KMS-11 (cell line): ENCODE results near the gene STAMBP.

Experiments
- H2AFZ ChIP-seq: fragments of 200-600 bp; sonication (generic); 2 replicates; pipeline ENCODE4 v1.6.1; 2016; ENCODE audit warnings: antibody characterized with exemption, mixed run types, low read depth
- H3K27ac ChIP-seq: fragments of 200-600 bp; sonication (generic); 2 replicates; pipeline ENCODE4 v1.6.1; 2016; ENCODE audit warnings: mild to moderate bottlenecking, mixed run types
- H3K27me3 ChIP-seq: fragments of 200-600 bp; sonication (generic); 2 replicates; pipeline ENCODE4 v1.6.1; 2017; ENCODE audit warnings: mild to moderate bottlenecking, low read depth, mixed run types, moderate library complexity; ENCODE audit not compliant: insufficient read depth
- H3K36me3 ChIP-seq: fragments of 200-600 bp; sonication (generic); 2 replicates; pipeline ENCODE4 v1.6.1; 2017; ENCODE audit warnings: mild to moderate bottlenecking, mixed run types; ENCODE audit not compliant: insufficient read depth
- H3K4me1 ChIP-seq: fragments of 200-600 bp; sonication (generic); 2 replicates; pipeline ENCODE4 v1.6.1; 2016; ENCODE audit warnings: mild to moderate bottlenecking, low read depth, mixed run types; ENCODE audit not compliant: poor library complexity, severe bottlenecking
- H3K4me2 ChIP-seq: fragments of 200-600 bp; sonication (generic); 2 replicates; pipeline ENCODE4 v1.7.0; 2016; ENCODE audit warnings: mild to moderate bottlenecking, mixed run types
- H3K4me3 ChIP-seq: fragments of 200-600 bp; sonication (generic); IDR thresholded peaks from 2 replicates; pipeline ENCODE4 v1.6.1; 2017; ENCODE audit warnings: low read depth, low read length, mixed read lengths; ENCODE audit not compliant: insufficient read depth
- H3K79me2 ChIP-seq: fragments of 200-600 bp; sonication (generic); 2 replicates; pipeline ENCODE4 v1.6.1; 2016; ENCODE audit warnings: low read depth, mixed run types; ENCODE audit not compliant: insufficient read depth
- H3K9ac ChIP-seq: fragments of 200-600 bp; sonication (generic); 2 replicates; pipeline ENCODE4 v1.6.1; 2016; ENCODE audit warnings: mild to moderate bottlenecking, mixed run types
- H4K20me1 ChIP-seq: fragments of 200-600 bp; sonication (generic); 2 replicates; pipeline ENCODE4 v1.6.1; 2016; ENCODE audit warnings: mild to moderate bottlenecking, mixed run types; ENCODE audit not compliant: insufficient read depth
- TF ChIP-seq, protein P1 (sequence below): fragments of 200-600 bp; sonication (generic); conservative IDR thresholded peaks from 2 replicates; pipeline ENCODE4 v1.6.1; 2017; ENCODE audit warnings: low read depth, mild to moderate bottlenecking, antibody characterized with exemption, low read length, moderate library complexity, mixed read lengths

Gene STAMBP

DNA sequence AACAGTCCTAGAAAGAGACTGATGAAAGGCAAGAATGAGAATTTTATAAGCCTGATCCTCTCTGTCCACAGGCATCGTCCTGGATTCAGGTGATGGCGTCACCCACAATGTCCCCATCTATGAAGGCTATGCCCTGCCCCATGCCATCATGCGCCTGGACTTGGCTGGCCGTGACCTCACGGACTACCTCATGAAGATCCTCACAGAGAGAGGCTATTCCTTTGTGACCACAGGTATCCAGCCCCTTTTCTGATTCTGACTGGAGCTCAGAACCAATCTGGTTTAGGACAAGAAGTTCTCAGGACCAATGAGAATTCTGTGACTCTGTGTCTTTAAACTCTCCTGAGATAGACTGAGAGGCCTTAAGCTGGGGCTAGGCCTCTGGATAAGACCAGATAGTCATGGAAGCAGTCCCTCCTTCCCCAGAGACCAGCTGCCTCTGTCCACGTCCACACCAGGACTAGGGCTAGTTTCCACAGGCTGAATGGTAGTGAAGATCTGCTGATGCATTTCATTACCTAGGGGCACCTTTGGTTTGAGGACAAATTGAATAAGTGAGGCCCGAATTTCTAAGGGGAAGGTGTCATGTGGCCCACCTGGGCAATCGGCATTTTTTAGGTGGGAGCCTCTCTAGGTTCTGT lies 84.8 kb downstream of the STAMBP start:
- no peaks in the 10 kb centered on the region for H3K4me1 ChIP-seq
- H4K20me1 ChIP-seq, result no peaks in the 10 kb centered on the region
- H3K9ac ChIP-seq, result no peak overlapping the region
- H3K4me3 ChIP-seq, result no peak overlapping the region
- no peak overlapping the region for H2AFZ ChIP-seq
- no peaks in the 10 kb centered on the region for H3K36me3 ChIP-seq
- H3K79me2 ChIP-seq, result no peaks in the 10 kb centered on the region
- H3K4me2 ChIP-seq, result no peak overlapping the region
- no peaks in the 10 kb centered on the region for H3K27me3 ChIP-seq
- no peak overlapping the region for H3K27ac ChIP-seq
- TF ChIP-seq, protein P1, sequence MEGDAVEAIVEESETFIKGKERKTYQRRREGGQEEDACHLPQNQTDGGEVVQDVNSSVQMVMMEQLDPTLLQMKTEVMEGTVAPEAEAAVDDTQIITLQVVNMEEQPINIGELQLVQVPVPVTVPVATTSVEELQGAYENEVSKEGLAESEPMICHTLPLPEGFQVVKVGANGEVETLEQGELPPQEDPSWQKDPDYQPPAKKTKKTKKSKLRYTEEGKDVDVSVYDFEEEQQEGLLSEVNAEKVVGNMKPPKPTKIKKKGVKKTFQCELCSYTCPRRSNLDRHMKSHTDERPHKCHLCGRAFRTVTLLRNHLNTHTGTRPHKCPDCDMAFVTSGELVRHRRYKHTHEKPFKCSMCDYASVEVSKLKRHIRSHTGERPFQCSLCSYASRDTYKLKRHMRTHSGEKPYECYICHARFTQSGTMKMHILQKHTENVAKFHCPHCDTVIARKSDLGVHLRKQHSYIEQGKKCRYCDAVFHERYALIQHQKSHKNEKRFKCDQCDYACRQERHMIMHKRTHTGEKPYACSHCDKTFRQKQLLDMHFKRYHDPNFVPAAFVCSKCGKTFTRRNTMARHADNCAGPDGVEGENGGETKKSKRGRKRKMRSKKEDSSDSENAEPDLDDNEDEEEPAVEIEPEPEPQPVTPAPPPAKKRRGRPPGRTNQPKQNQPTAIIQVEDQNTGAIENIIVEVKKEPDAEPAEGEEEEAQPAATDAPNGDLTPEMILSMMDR, result no peak

DNA sequence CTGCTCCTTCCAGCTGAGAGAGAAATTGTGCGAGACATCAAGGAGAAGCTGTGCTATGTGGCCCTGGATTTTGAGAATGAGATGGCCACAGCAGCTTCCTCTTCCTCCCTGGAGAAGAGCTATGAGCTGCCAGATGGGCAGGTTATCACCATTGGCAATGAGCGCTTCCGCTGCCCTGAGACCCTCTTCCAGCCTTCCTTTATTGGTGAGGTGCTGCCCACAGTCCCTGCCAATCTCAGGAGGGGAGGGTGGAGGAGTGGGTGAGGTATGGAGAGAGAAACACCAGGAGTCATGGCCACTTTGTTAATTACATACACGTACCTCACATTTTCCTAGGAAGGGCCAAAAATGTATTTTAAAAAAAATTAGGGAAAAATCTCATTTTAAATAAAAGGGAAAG lies 85.9 kb downstream of the STAMBP start:
- H3K9ac ChIP-seq, result no peak overlapping the region
- H3K4me3 ChIP-seq, result no peak overlapping the region
- H3K27me3 ChIP-seq, result no peaks in the 10 kb centered on the region
- H4K20me1 ChIP-seq, result no peaks in the 10 kb centered on the region
- H3K27ac ChIP-seq, result no peak overlapping the region
- H3K4me1 ChIP-seq, result no peaks in the 10 kb centered on the region
- H3K79me2 ChIP-seq, result no peaks in the 10 kb centered on the region
- H2AFZ ChIP-seq, result no peak overlapping the region
- H3K4me2 ChIP-seq, result no peak overlapping the region
- H3K36me3 ChIP-seq, result no peaks in the 10 kb centered on the region
- TF ChIP-seq, protein P1, result no peak

DNA sequence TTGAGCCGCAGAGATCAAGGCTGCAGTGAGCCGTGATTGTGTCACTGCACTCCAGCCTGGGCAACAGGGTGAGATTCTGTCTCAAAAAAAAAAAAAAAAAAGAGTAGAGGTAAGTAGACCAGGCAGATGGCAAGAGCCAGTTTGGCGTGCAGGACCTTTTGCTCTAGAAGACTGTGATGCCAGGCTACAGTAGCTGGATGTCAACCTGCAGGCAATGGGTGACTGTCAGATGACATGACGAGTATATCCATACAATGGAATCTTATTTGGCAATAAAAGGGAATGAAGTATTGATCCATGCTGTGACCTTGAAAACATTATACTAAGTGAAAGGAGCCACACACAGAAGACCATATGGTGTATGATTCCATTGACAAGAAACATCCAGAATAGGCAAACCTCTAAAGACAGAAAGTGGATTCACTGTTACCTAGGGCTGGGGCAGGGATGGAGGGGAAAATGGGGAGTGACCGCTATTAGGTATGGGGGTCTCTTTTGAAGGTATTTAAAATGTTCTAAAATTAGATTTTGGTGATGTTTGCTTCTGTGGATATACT lies 86.8 kb downstream of the STAMBP start:
- H3K4me3 ChIP-seq, result no peak overlapping the region
- H3K4me2 ChIP-seq, result no peak overlapping the region
- no peak overlapping the region for H2AFZ ChIP-seq
- no peaks in the 10 kb centered on the region for H4K20me1 ChIP-seq
- no peak overlapping the region for H3K27ac ChIP-seq
- H3K4me1 ChIP-seq, result no peaks in the 10 kb centered on the region
- H3K36me3 ChIP-seq, result no peaks in the 10 kb centered on the region
- TF ChIP-seq, protein P1, result no peak
- no peaks in the 10 kb centered on the region for H3K79me2 ChIP-seq
- H3K27me3 ChIP-seq, result no peaks in the 10 kb centered on the region
- no peak overlapping the region for H3K9ac ChIP-seq

DNA sequence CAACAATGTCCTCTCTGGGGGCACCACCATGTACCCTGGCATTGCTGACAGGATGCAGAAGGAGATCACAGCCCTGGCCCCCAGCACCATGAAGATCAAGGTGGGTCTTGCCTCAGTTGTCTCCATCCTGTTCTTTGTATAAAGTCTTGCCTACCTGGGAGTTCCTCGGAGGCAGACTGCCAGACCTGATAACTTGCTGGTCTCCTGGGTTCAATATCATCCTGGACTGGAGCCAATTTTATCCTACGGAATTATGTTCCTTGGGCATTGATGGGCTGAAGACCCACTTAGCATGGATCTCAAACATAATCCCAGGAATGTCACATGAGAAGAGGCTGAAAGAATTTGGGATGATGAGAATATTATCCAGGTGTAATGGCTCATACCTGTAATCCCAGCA lies 87.9 kb downstream of the STAMBP start:
- Histone ChIP-seq H3K4me1 (no peaks in the 10 kb centered on the region), H3K27ac (no peak overlapping the region), H3K9ac (no peak overlapping the region), H3K4me2 (no peak overlapping the region), H3K4me3 (no peak overlapping the region), H3K79me2 (no peaks in the 10 kb centered on the region), H4K20me1 (no peaks in the 10 kb centered on the region), H2AFZ (no peak overlapping the region), H3K27me3 (no peaks in the 10 kb centered on the region), H3K36me3 (no peaks in the 10 kb centered on the region)
- TF ChIP-seq, protein P1, result no peak
